IMR-90 (cell line): Measurements from ENCODE around the gene PLEKHH1. TPM values are rescaled to one million over a fixed set of nuclear protein-coding genes. Genes with fewer than 3 reads are reported as not detected.

Experiments
- ATAC-seq: fragments of 200-7000 bp; cut with Tn5 transposase; 2 replicates; pipeline ENCODE4 v1.9.1; 2020; ENCODE audit warnings: low read depth, mild to moderate bottlenecking, moderate library complexity
- BruUV-seq: library from RNA; stranded (reverse); fragments of 400-500 nt; replicated peaks from 2 replicates; lab custom pipeline; 2021; lab: Mats Ljungman, UMichigan
- CTCF ChIA-PET: fragments of 300-600 bp; formaldehyde crosslinking; extraction: SDS; loops from one replicate; lab custom pipeline; 2021; ENCODE audit warnings: antibody characterized with exemption; lab: Yijun Ruan, JAX
- POLR2A ChIA-PET: fragments of 300-600 bp; sonication (Branson Sonifier 250); formaldehyde crosslinking; loops from one replicate; lab custom pipeline; 2022; ENCODE audit warnings: antibody characterized with exemption; ENCODE audit not compliant: unreplicated experiment; lab: Charles Lee
- DNase-seq: peaks from one replicate; pipeline ENCODE4 v3.0.0; 2013
- H2AFZ ChIP-seq: replicated peaks from 2 replicates; pipeline ENCODE3; 2013; ENCODE audit warnings: low read length, mild to moderate bottlenecking; ENCODE audit not compliant: poor library complexity
- H2AK5ac ChIP-seq: 2 replicates; pipeline ENCODE4 v1.6.1; 2013; ENCODE audit warnings: low read depth, low read length, inconsistent platforms
- H2AK9ac ChIP-seq: replicated peaks from 2 replicates; pipeline ENCODE3; 2013; ENCODE audit warnings: mild to moderate bottlenecking, low read depth, low read length, moderate library complexity; ENCODE audit not compliant: poor library complexity
- H2BK120ac ChIP-seq: 2 replicates; pipeline ENCODE4 v1.6.1; 2013; ENCODE audit warnings: low read depth, low read length, inconsistent platforms
- H2BK15ac ChIP-seq: 3 replicates; pipeline ENCODE4 v1.6.1; 2013; ENCODE audit warnings: low read depth, low read length, inconsistent platforms
- H2BK20ac ChIP-seq: 2 replicates; pipeline ENCODE4 v1.6.1; 2013; ENCODE audit warnings: low read depth, mild to moderate bottlenecking, inconsistent platforms, low read length, moderate library complexity
- H2BK5ac ChIP-seq: 2 replicates; pipeline ENCODE4 v1.6.1; 2013; ENCODE audit warnings: mild to moderate bottlenecking, low read depth, low read length, inconsistent platforms; ENCODE audit not compliant: poor library complexity, severe bottlenecking
- H3K14ac ChIP-seq: replicated peaks from 2 replicates; pipeline ENCODE4 v1.6.1; 2013; ENCODE audit warnings: low read depth, low read length, inconsistent platforms
- H3K18ac ChIP-seq: 2 replicates; pipeline ENCODE4 v1.6.1; 2013; ENCODE audit warnings: low read depth, low read length, control low read depth
- H3K23ac ChIP-seq: 2 replicates; pipeline ENCODE4 v1.6.1; 2013; ENCODE audit warnings: low read depth, low read length, inconsistent platforms
- H3K27ac ChIP-seq: 2 replicates; pipeline ENCODE4 v1.5.1; 2013; ENCODE audit warnings: mild to moderate bottlenecking, control low read depth, low read length; ENCODE audit not compliant: insufficient read depth
- H3K27me3 ChIP-seq: 2 replicates; pipeline ENCODE4 v1.6.1; 2013; ENCODE audit warnings: low read length; ENCODE audit not compliant: control insufficient read depth, insufficient read depth
- H3K36me3 ChIP-seq: 2 replicates; pipeline ENCODE4 v1.6.1; 2013; ENCODE audit warnings: low read length, mixed read lengths; ENCODE audit not compliant: control insufficient read depth, insufficient read depth
- H3K4ac ChIP-seq: 2 replicates; pipeline ENCODE4 v1.6.1; 2013; ENCODE audit warnings: low read depth, low read length, inconsistent platforms
- H3K4me1 ChIP-seq: 2 replicates; pipeline ENCODE4 v1.6.1; 2013; ENCODE audit warnings: low read length, mixed read lengths; ENCODE audit not compliant: control insufficient read depth, insufficient read depth
- H3K4me2 ChIP-seq: 2 replicates; pipeline ENCODE4 v1.6.1; 2013; ENCODE audit warnings: low read depth, mild to moderate bottlenecking, control low read depth, low read length, moderate library complexity
- H3K4me3 ChIP-seq: 2 replicates; pipeline ENCODE4 v1.5.1; 2013; ENCODE audit warnings: low read depth, mild to moderate bottlenecking, control low read depth, low read length, moderate library complexity; ENCODE audit not compliant: insufficient read depth
- H3K56ac ChIP-seq: 2 replicates; pipeline ENCODE4 v1.6.1; 2013; ENCODE audit warnings: low read length, inconsistent platforms; ENCODE audit not compliant: insufficient read depth; ENCODE audit errors: extremely low read depth
- H3K79me1 ChIP-seq, 2 experiments: 2 replicates each; pipeline ENCODE4 v1.6.1; 2013; ENCODE audit warnings: low read length in 2 of 2, inconsistent platforms in 1 of 2, low read depth in 1 of 2
- H3K9ac ChIP-seq: 2 replicates; pipeline ENCODE4 v1.6.1; 2013; ENCODE audit warnings: low read depth, low read length, control low read depth
- H3K9me1 ChIP-seq: 2 replicates; pipeline ENCODE4 v1.6.1; 2013; ENCODE audit warnings: low read length, inconsistent platforms; ENCODE audit not compliant: insufficient read depth
- H3K9me3 ChIP-seq: 2 replicates; pipeline ENCODE4 v1.6.1; 2013; ENCODE audit warnings: low read length; ENCODE audit not compliant: control insufficient read depth, insufficient read depth
- H4K20me1 ChIP-seq: 2 replicates; pipeline ENCODE4 v1.6.1; 2013; ENCODE audit warnings: low read length, inconsistent platforms; ENCODE audit not compliant: insufficient read depth
- H4K5ac ChIP-seq: 2 replicates; pipeline ENCODE4 v1.6.1; 2013; ENCODE audit warnings: mild to moderate bottlenecking, low read depth, low read length, control low read depth
- H4K8ac ChIP-seq, 2 experiments: 2 replicates each; pipeline ENCODE4 v1.6.1; 2013; ENCODE audit warnings: low read depth in 2 of 2, low read length in 2 of 2, control low read depth in 1 of 2, inconsistent platforms in 1 of 2
- H4K91ac ChIP-seq: 2 replicates; pipeline ENCODE4 v1.6.1; 2013; ENCODE audit warnings: low read depth, low read length, inconsistent platforms; ENCODE audit not compliant: insufficient read depth
- BHLHE40 ChIP-seq: fragments of 150-350 bp; IDR thresholded peaks from 2 replicates; pipeline ENCODE4 v1.6.1; 2016; ENCODE audit warnings: mild to moderate bottlenecking, low read depth, low read length
- CEBPB ChIP-seq: IDR thresholded peaks from 2 replicates; pipeline ENCODE4 v1.6.1; 2012; ENCODE audit warnings: low read depth, low read length, improper control_type of control experiment
- CHD1 ChIP-seq: IDR thresholded peaks from 2 replicates; pipeline ENCODE4 v1.6.1; 2012; ENCODE audit warnings: low read depth, low read length, improper control_type of control experiment
- CTCF ChIP-seq: conservative IDR thresholded peaks from 2 replicates; pipeline ENCODE4 v1.5.1; 2012; ENCODE audit warnings: mild to moderate bottlenecking, low read depth, low read length, improper control_type of control experiment
- ELK1 ChIP-seq: fragments of 150-350 bp; IDR thresholded peaks from 2 replicates; pipeline ENCODE4 v1.6.1; 2016; ENCODE audit warnings: low read depth, mild to moderate bottlenecking, low read length, moderate library complexity, borderline replicate concordance
- FOS ChIP-seq: fragments of 150-350 bp; IDR thresholded peaks from 2 replicates; pipeline ENCODE4 v1.6.1; 2016; ENCODE audit warnings: low read depth, low read length
- MAZ ChIP-seq: IDR thresholded peaks from 2 replicates; pipeline ENCODE4 v1.6.1; 2012; ENCODE audit warnings: low read depth, mild to moderate bottlenecking, low read length, improper control_type of control experiment, moderate library complexity, borderline replicate concordance
- MXI1 ChIP-seq: IDR thresholded peaks from 2 replicates; pipeline ENCODE4 v1.6.1; 2012; ENCODE audit warnings: low read depth, mild to moderate bottlenecking, low read length, moderate library complexity, borderline replicate concordance
- NFE2L2 ChIP-seq: fragments of 150-350 bp; IDR thresholded peaks from 2 replicates; pipeline ENCODE4 v1.6.1; 2016; ENCODE audit warnings: low read depth, mild to moderate bottlenecking, low read length
- POLR2A ChIP-seq: IDR thresholded peaks from 2 replicates; pipeline ENCODE4 v1.6.1; 2012; ENCODE audit warnings: mild to moderate bottlenecking, low read depth, low read length
- RAD21 ChIP-seq: IDR thresholded peaks from 2 replicates; pipeline ENCODE4 v1.6.1; 2012; ENCODE audit warnings: low read length, improper control_type of control experiment
- RCOR1 ChIP-seq: IDR thresholded peaks from 2 replicates; pipeline ENCODE4 v1.6.1; 2012; ENCODE audit warnings: mild to moderate bottlenecking, low read length, improper control_type of control experiment; ENCODE audit not compliant: insufficient replicate concordance
- RFX5 ChIP-seq: IDR thresholded peaks from 2 replicates; pipeline ENCODE4 v1.8.0; 2012; ENCODE audit warnings: low read depth, mild to moderate bottlenecking, low read length, moderate library complexity
- SMC3 ChIP-seq: fragments of 150-350 bp; IDR thresholded peaks from 2 replicates; pipeline ENCODE4 v1.6.1; 2016; ENCODE audit warnings: low read depth, mild to moderate bottlenecking, antibody characterized with exemption, low read length, moderate library complexity
- USF2 ChIP-seq: fragments of 150-350 bp; IDR thresholded peaks from 2 replicates; pipeline ENCODE4 v1.6.1; 2017; ENCODE audit warnings: mild to moderate bottlenecking, antibody characterized with exemption, low read length, low read depth
- WGBS, 2 experiments: methylation state at CpG; one replicate each; pipeline versions ENCODE4 v1.1.5 to v1.1.7; 2013; ENCODE audit warnings: missing lambda C conversion rate in 2 of 2; ENCODE audit not compliant: insufficient read length in 1 of 2; ENCODE audit errors: extremely low coverage in 2 of 2; 5-methylcytosine and 5-hydroxymethylcytosine counted together
- dilution Hi-C: fragments of 300-500 bp; cut with HindIII; formaldehyde crosslinking; loops from one replicate; pipeline ENCODE4 v1.14.3; 2018; ENCODE audit warnings: low sequenced_read_pairs; ENCODE audit not compliant: unreplicated experiment
- in situ Hi-C: fragments of 300-500 bp; cut with MboI; formaldehyde crosslinking; loops from 3 replicates; pipeline ENCODE4 v1.14.3; 2019; ENCODE audit warnings: low sequenced_read_pairs, inconsistent platforms, mixed read lengths
- intact Hi-C: fragments of 100-400 bp; cut with micrococcal nuclease; formaldehyde crosslinking; loops from 2 replicates; pipeline ENCODE4 v1.10.0; 2022
- polyA plus RNA-seq, 3 experiments: library from polyadenylated mRNA; depleted of rRNA; stranded (reverse); fragments of >200 nt; gene quantifications; 2 replicates each; pipeline ENCODE4 v1.2.3, GENCODE V29; 2012; ENCODE audit warnings: low replicate concordance in 1 of 3
- total RNA-seq: library from RNA; depleted of rRNA; stranded (reverse); fragments of >200 nt; gene quantifications from 2 replicates; pipeline ENCODE4 v1.2.3, GENCODE V29; 2012

PLEKHH1 gene
- total and polyA plus RNA-seq, 2 of the 4 experiments (the other 2 are of a cell fraction): under 0.01 to 0.34 TPM

- no peak overlapping the region for H3K56ac ChIP-seq
- dilution Hi-C loops (no loop called here), in situ Hi-C loops (no loop called here), intact Hi-C loops (no loop called here)
- H3K27ac ChIP-seq: no peak overlapping the region
- H2AK9ac ChIP-seq: no peak overlapping the region
- no peaks in the 10 kb centered on the region for H3K79me1 ChIP-seq
- CTCF ChIA-PET: no interaction called here
- no peaks in the 10 kb centered on the region for H4K20me1 ChIP-seq
- H2BK5ac ChIP-seq: no peak overlapping the region
- no peak overlapping the region for H3K18ac ChIP-seq
- no peaks in the 10 kb centered on the region for H3K9me1 ChIP-seq
- no peak overlapping the region for H3K4me2 ChIP-seq
- ATAC-seq: no peak
- BruUV-seq: no TSS peak
- no peak overlapping the region for H2BK15ac ChIP-seq
- H4K5ac ChIP-seq: no peak overlapping the region
- H3K4me1 ChIP-seq: no peaks in the 10 kb centered on the region
- DNase-seq: no peak
- no peak overlapping the region for H3K14ac ChIP-seq
- H4K91ac ChIP-seq: no peak overlapping the region
- no peak for TF ChIP-seq POLR2A
- TF ChIP-seq USF2: no peak
- no peak for TF ChIP-seq RAD21
- TF ChIP-seq RCOR1: no peak
- no peak for TF ChIP-seq FOS
- no peak for TF ChIP-seq CHD1
- TF ChIP-seq SMC3: no peak
- TF ChIP-seq MXI1: no peak
- no peak for TF ChIP-seq RFX5
- TF ChIP-seq BHLHE40: no peak
- TF ChIP-seq ELK1: no peak
- TF ChIP-seq CTCF: no peak
- no peak for TF ChIP-seq MAZ
- TF ChIP-seq CEBPB: no peak
- no peak for TF ChIP-seq NFE2L2
- H2AFZ ChIP-seq: no peak overlapping the region
- H2BK120ac ChIP-seq: no peak overlapping the region
- H4K8ac ChIP-seq: no peak overlapping the region
- peaks cover 65% of the 10 kb centered on the region for H3K27me3 ChIP-seq
- no peak overlapping the region for H3K4ac ChIP-seq
- no peak overlapping the region for H2AK5ac ChIP-seq
- H3K36me3 ChIP-seq: no peaks in the 10 kb centered on the region
- H3K9me3 ChIP-seq: no peaks in the 10 kb centered on the region
- no peak overlapping the region for H2BK20ac ChIP-seq
- no CpG with 5 or more reads among the region's 1 CpG for WGBS, 2 experiments
- POLR2A ChIA-PET: no interaction called here
- no peak overlapping the region for H3K9ac ChIP-seq
- H3K4me3 ChIP-seq: no peak overlapping the region
- no peak overlapping the region for H3K23ac ChIP-seq
Measured at GRCh38 chr14:67520482-67520881, 12.6 kb upstream of the PLEKHH1 start.
